ENCODE measurements around the gene FCMR.
A peak's percentile ranks its signal among the peaks of the same experiment; 100 is the strongest.
"Not testable (repeated sequence)": the region's sequence is repeated elsewhere in the genome, so short reads cannot be mapped to it uniquely, and the experiment has no call there.

FCMR gene

GRCh38 chr1:206949641-206950040 lies 27.9 kb upstream of the FCMR start:
- DNase-seq, result no peak

DNA sequence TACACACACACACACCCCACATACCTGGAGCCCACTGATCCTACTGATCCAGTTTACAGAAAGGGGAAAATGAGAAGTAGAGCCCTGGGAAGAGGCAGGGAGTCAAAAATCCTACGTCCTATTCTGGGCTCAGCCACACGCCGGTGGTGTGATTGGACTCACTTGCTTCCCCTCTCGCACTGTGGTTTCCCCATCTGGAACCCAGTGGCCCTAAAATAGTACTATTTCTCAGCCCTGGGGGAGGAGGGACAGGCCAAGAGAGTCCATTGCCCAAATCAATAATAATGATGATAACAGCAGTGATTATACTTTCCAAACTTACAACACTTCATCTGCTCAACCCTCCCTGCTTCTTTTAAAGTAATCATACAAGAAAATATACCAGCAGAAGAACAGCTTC lies 27.5 kb upstream of the FCMR start:
- DNase-seq, result no peak

DNA sequence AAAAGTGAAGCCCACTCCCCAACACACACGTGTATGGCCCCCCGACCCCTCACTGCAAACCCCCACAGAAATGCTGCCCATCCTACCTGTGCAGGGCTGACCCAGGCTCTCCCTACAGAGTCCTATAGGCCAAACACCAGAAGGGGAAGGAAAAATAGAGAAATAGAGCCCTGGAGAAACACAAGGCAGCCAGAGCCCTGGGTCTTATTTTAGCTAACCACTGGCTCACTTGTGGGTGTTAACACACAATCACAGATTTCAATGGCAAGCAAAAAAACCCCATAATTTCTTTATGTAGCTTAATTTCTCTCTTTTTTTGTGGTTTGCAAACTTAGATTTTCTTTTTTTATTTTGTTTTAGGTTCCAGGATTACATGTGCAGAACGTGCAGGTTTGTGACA lies 25.5 kb upstream of the FCMR start:
- no peak for DNase-seq

DNA sequence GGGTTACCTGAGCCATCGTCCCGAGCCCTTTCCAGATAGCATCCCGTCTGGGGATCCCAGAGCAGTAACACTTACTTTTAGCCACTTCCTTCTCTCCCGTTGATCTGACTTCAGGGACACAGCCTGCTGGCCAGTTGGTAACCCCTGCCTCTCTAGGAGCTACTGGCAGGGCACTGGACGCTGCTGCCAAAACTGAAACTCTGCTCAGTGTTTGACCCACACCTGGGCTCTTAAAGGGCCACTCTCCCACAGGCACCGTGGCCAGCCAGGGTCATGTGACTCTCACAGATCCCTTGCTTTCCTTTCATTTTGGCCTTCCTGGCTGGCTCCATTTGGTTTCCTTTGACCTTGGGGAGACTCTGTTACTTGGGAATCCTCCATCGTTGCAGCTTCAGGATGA lies 24.5 kb upstream of the FCMR start, which contains the start of gene PIGR:
Gene PIGR, minus strand, starts transcription at position 206 of the 400 bp plus-strand sequence. CDS start 5,935 bp downstream, outside the sequence.
- no peak for DNase-seq

GRCh38 chr1:206945779-206946178 lies 24.0 kb upstream of the FCMR start:
- no peak for DNase-seq

DNA sequence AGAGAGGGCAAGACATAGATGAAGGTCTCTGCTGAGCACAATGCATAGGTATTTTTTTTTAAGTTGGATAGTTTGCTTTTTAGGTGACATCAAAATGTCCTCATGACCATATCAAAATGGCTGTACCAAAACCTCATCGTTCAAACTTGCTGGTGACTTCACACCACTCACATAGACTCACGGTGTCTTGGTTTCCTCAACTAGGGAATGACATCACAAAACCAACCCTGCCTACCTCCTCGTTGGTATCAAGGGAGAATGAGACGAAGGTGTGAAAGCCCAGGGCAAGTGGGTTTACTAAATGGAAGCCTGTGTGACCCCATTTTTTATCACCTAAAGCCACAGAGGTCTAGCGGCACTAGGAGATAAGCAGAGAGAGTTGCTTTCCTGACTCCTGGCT lies 23.0 kb upstream of the FCMR start:
- no peak for DNase-seq

- no peak for DNase-seq
These were observed 20.2 kb upstream of the FCMR start for GRCh38 chr1:206941766-206942418.

GRCh38 chr1:206940588-206940936 lies 18.8 kb upstream of the FCMR start:
- DNase-seq, result no peak

GRCh38 chr1:206939841-206940587 lies 18.3 kb upstream of the FCMR start:
- DNase-seq, result no peak

DNA sequence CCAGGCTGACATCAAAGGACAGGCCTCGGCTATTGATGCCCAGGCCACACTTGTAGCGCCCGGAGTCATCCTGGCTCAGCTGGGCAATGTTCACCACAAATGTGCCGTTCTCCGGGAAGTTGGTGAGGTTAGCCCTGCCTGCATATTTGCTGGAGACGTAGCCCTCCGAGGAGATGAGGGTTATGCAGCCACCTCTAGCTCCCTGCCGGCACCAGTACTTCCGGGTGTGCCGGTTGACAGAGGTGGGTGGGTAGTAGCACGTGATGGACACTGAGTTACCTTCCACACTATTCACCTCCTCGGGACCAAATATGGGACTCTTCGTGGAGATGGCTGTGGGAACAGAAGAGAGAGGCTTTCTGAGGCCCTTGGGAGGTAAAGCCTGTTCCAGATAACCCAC lies 17.4 kb upstream of the FCMR start:
- no peak for DNase-seq

DNA sequence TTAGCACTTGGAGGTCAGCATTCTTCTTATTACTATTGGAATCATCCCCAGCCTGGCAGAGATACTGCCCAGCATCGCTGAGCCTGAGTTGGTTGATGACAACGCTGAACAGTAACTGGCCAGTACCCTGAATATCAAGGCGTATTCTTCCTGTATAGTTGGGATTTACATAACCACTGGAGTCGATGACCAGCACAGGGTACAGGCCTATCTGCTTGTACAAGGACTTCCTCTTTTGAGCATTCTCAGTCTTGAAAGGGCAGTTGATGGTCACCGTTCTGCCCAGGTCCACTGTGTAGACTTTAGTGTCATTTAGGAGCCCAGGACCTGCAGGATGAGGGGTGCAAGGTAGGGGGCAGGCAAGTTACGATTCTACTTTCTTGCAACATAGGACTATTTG lies 15.7 kb upstream of the FCMR start:
- no peak for DNase-seq

- DNase-seq, result peak; percentile 23
These were observed 13.8 kb upstream of the FCMR start for GRCh38 chr1:206935491-206936067.

- DNase-seq, result peak; percentile 63
These were observed 11.7 kb upstream of the FCMR start for GRCh38 chr1:206933333-206933945.

- DNase-seq, result no peak
These were observed 10.4 kb upstream of the FCMR start for GRCh38 chr1:206932177-206932576.

DNA sequence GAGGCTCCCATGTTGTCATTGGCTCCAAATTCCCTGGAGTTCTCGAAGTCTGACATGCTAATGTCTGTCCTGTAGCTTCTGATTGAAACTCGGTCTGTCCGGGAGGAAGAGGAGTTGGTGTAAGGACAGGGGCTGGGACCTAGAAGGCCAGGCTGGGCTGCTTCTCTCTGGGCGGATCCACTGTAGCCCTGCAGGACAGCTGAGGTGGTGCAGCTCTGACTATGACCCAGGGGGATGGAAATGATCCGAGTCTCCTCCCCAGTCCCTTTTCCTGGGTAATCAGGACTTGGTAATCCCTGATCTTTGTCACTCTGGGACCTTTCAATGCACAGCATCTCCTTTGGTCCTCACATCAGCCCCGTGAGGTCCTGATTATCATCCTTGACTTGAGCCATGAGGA lies 10.0 kb upstream of the FCMR start:
- DNase-seq, result no peak

GRCh38 chr1:206930210-206930798 lies 8.6 kb upstream of the FCMR start:
- no peak for DNase-seq

DNA sequence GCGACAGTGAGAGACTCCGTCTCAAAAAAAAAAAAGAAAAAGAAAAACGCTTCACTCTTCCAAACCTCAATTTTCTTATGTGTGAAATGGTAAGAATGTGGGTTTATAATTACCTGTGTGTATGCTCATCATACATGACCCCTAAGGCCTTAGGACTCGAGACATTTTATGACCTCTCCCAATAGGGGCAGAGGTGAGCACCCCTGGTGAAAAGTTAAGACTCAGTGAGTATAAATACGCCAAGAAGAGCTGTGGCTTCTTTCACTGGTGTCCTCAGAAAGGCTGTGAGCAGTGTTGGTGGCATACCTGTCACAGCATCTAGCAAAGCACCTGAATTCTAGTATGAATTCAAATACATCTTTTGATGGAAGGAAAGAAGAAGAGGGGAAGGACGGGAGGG lies 7.8 kb upstream of the FCMR start:
- no peak for DNase-seq

DNA sequence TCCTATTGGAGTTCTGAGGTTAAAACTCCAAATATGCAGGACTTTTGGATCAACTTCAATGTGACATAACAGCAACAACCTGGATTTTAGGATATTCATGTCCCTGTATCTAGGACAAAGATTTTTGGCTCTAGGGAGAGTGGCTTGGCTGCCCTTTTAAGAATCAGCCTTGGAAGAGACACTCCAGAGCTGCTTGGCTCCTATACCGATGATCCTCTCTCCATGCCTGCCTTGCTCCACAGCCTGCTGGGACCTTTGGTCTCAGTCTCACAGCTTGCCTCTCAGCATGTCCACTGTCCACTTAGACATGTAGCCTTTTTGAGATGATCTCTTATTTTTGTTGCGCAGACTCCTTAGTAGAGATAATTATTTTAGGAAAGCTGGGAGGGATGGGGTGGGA lies 4.5 kb upstream of the FCMR start:
- DNase-seq, result no peak

DNA sequence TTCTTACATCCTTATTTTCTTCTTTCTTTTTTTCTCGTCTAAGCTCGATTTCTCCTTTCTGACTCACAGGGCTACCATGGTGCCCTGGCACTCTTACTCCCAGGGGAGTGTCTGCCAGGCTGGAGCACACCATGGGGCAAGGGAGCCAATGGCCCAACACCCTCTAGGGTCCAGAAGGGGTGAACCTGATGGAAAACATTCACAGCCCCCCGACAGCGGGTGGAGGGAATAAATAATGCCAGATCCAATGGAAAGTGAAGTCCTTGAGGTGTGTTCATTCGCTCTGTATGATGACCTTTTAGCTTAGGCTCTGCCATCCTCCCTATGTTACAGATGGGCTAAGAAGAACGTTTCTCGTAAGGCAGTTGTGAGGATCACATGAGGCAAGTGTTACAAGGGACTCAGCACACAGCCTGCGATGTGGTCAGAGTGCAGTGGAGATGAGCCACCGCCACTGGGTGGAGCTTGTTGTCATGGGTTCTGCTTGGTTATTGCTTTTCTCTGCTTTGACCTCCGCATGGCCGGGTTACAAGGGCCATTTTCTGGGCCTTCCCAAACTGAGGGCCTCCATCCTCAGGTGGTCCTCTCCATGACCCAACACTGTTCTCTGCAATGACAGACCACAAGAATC lies 3.5 kb upstream of the FCMR start:
- no peak for DNase-seq

- no peak for DNase-seq
These were observed 2.9 kb upstream of the FCMR start for GRCh38 chr1:206924592-206925105.

DNA sequence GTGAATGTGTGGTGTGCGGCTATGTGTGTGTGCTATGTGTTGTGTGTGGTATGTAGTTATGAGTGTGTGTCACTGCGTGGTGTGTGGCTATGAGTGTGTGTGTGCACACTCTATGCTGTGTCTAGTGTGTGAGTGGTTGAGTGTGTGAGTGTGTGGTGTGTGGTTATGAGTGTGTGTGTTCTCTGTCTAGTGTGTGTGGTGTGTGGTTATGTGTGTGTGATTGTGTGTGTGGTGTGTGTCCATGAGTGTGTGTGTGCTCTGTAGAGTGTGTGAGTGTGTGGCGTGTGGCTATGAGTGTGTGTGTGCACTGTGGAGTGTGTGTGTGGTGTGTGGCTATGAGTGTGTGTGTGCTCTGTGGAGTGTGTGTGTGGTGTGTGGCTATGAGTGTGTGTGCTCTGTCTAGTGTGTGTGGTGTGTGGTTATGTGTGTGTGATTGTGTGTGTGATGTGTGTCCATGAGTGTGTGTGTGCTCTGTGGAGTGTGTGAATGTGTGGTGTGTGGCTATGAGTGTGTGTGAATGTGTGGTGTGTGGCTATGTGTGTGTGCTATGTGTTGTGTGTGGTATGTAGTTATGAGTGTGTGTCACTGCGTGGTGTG lies 2.3 kb upstream of the FCMR start:
- not testable (repeated sequence) for DNase-seq
